ENCODE data around the gene PPIB. TPM values are rescaled to one million over a fixed set of nuclear protein-coding genes. Genes with fewer than 3 reads are reported as not detected.

PPIB gene
- total RNA-seq, 2 experiments from 2014 or later, result 392 to 410 TPM

DNA sequence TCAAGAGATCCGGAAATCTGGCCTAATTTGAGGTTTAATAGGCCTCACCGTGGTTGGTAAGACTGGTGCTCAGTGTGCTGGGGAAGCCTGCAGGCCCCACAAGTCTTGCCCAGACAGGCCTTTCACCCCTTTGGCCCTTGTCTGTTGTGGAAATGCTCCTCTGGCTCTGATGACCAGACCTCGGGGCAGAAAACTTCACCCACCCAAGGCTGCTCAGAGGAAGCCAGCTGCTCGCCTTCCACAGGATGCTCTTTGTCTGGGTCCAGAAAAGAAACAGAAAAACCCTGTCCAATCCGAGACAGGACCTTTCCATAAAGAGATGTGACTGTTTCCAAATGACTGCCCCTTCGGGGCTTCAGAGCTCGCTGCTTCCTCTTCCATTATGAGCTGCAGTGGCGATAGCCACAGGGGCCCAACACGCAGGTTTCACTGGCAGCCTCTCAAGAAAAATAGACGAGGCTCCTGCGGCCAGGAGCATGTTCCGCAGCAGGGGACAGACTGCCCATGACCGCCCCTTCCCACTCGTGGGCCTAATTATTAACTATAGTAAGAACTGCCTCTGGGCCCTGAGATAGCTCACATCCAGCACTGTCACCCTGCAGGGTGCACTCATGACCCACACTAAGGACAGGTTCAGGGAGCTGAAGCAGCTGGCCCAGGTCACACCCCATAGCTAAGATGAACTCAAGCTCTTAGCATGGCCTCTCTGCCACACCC lies 18.1 kb downstream of the PPIB start:
- H3K9me3 Mint-ChIP-seq, result no peaks in the 10 kb centered on the region
- no peak overlapping the region for H3K27ac Mint-ChIP-seq
- H3K4me1 Mint-ChIP-seq, result peaks cover 7% of the 10 kb centered on the region
- H3K27me3 Mint-ChIP-seq, result no peaks in the 10 kb centered on the region
- DNase-seq, result no peak
- H3K36me3 Mint-ChIP-seq (ENCODE audit: low read depth), result peaks cover 28% of the 10 kb centered on the region
- ChIA-PET POLR2A (interaction anchor here (1.2 kb wide), 1 partner anchor 8 kb away, joined by 4 read pairs; no protein-coding TSS in a partner anchor), CTCF (interaction anchor here (1.2 to 1.8 kb wide), 2 partner anchors 9 to 49 kb away, joined by 4 to 9 read pairs; partner anchors contain the start of gene SNX1)
- no peak overlapping the region for H3K4me3 Mint-ChIP-seq

DNA sequence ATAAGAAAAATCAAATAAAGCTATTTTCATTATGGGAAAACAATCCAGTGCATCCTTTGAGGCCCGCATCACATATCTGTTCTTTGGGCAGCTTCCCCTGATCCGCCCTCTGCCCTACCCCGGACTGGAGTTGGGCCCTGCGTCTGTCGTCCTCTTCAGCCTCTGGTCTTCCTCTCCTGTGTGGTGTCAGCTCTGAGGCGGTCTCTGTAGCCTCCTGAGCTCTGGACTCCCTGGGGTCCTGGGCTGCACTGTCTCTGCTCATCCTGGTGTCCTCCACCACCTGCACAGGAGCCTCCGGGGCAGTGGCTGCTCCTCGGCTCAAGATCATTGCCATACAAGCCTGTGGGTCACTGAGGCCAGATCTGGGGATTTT lies 18.6 kb downstream of the PPIB start:
- Mint-ChIP-seq H3K27me3 (no peaks in the 10 kb centered on the region), H3K27ac (no peak overlapping the region), H3K4me1 (peaks cover 2% of the 10 kb centered on the region), H3K4me3 (no peak overlapping the region), H3K36me3 (ENCODE audit: low read depth) (peaks cover 26% of the 10 kb centered on the region), H3K9me3 (no peaks in the 10 kb centered on the region)
- CTCF ChIA-PET, result interaction anchor here (1.0 to 1.8 kb wide), 4 partner anchors 9 to 48 kb away, joined by 3 to 9 read pairs (median 4); partner anchors contain the start of gene SNX1
- DNase-seq, result no peak
- POLR2A ChIA-PET, result no interaction called here

DNA sequence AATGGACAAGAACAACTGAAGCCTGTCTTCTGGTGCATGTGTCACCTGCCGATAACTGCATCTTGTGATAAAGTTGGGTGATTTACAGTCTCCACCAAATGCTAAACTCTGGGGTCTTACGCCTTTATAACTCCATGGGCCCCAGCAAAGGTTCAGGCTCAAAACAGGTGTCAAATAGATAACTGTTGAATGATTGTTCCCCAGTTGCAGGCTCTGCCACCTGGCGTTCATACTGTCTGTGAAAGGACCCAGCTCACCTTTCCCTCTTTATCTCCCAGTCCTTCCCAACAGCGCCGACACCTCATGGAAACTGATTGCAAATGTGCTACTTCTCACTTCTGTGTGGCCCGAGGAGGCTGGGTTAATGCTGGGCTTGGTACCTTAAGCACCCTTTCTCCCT lies 19.5 kb downstream of the PPIB start:
- Mint-ChIP-seq H3K4me1 (no peaks in the 10 kb centered on the region), H3K36me3 (ENCODE audit: low read depth) (peaks cover 31% of the 10 kb centered on the region), H3K4me3 (no peak overlapping the region), H3K27ac (no peak overlapping the region), H3K27me3 (no peaks in the 10 kb centered on the region), H3K9me3 (no peaks in the 10 kb centered on the region)
- no peak for DNase-seq
- CTCF ChIA-PET, result interaction anchor here (1.0 to 1.3 kb wide), 2 partner anchors 9 to 10 kb away, joined by 3 read pairs; no protein-coding TSS in a partner anchor
- POLR2A ChIA-PET, result no interaction called here

DNA sequence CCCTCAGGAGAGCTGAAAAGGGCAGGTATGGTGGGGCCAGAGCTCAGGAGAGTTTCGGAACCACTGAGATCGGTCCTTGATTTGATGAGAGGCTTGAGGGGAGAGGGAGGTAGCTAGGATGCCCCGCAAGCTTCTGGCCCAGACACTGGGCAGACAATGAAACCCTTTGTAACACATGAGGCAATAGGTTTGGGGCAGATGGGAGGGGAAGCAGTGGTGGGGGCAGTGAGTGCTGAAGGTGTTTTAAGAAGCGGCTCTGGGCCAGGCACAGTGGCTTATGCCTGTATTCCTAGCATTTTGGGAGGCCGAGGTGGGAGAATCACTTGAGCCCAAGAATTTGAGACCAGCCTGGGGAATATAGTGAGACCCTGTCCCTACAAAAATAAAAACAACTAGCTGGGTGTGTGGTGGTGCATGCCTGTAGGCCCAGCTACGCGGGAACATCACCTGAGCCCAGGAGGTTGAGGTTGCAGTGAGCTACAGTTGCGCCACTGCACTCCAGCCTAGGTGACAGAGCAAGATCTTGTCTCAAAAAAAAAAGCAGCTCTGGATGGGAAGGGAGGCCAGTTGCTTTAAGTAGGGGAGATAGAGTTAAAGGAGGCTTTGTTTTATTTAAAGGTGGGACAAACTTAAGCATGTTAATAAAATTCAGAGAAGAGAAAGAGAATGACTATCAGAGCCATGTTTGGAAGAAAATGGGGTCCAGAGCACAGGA lies 20.9 kb downstream of the PPIB start:
- POLR2A ChIA-PET, result interaction anchor here (0.7 to 1.5 kb wide), 2 partner anchors 9 to 48 kb away, joined by 3 to 4 read pairs; no protein-coding TSS in a partner anchor
- Mint-ChIP-seq H3K4me1 (no peaks in the 10 kb centered on the region), H3K27me3 (no peaks in the 10 kb centered on the region), H3K27ac (no peak overlapping the region), H3K36me3 (ENCODE audit: low read depth) (peaks cover 42% of the 10 kb centered on the region), H3K9me3 (no peaks in the 10 kb centered on the region), H3K4me3 (no peak overlapping the region)
- DNase-seq, result no peak
- CTCF ChIA-PET, result no interaction called here

DNA sequence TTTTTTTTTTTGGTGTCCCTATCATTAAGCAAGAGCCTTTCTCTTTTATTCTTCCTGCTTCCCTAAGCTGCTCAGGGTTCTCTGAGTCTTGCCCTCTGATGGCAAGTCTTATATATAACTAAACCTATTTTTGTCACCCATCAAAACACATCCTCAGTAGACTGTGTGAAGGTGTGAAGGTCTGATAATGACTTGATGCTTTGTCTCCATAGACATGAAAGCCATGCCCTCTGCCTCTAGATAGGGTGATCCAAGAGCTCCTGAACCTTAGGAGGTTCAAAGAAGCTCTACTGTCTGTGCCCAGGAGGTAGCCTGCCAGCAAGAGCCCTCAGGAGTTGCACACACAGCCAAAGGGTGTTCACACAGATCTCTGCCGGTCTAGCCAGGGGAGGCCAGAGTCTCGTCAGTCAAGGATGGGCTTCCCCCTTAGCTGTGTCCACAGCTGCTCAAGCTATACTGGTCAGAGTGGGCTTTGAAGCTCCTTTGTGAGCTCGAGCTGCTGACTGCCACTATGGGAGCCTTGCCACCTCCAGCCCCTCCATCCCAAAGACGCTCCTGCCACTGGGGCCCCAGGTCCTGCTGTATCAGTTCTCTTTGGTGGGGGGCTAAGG lies 24.4 kb downstream of the PPIB start:
- no peak for DNase-seq
- H3K4me1 Mint-ChIP-seq, result no peaks in the 10 kb centered on the region
- ChIA-PET POLR2A (no interaction called here), CTCF (interaction anchor here (1.0 kb wide), 1 partner anchor 15 kb away, joined by 3 read pairs; no protein-coding TSS in a partner anchor)
- H3K4me3 Mint-ChIP-seq, result no peak overlapping the region
- peaks cover 66% of the 10 kb centered on the region for H3K36me3 Mint-ChIP-seq (ENCODE audit: low read depth)
- no peak overlapping the region for H3K27ac Mint-ChIP-seq
- H3K27me3 Mint-ChIP-seq, result no peaks in the 10 kb centered on the region
- H3K9me3 Mint-ChIP-seq, result no peaks in the 10 kb centered on the region

DNA sequence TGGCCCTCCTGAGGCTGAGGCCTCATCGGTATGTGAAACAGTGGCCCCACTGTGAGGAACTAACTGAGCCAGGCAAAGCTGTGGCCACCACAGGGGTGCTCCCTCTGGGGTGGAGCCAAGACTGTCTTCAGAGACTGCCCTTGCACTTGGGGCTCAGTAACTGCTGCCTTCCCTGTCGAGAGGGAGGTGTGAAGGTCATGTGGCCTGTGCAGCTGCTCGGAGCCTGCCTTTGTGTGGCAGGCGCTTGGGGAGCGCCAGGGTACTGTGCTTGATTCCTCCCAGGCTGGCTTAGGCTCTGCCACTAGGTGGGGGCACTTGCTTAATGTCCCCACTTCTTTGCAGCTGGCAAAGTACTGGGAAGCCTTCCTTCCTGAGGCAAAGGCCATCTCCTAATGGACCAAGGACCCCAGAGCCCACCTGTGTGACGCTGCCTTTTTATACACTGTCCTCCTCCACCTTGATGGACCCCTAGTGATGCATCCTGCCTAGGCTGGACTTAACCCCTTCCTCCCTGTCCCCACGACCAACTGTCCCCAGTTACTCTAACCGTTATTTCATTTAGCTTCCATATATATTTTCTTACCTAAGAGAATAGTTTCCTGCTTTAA lies 25.5 kb downstream of the PPIB start:
- POLR2A ChIA-PET, result no interaction called here
- no peak overlapping the region for H3K4me3 Mint-ChIP-seq
- CTCF ChIA-PET, result interaction anchor here (0.6 to 1.4 kb wide), 2 partner anchors 12 to 35 kb away, joined by 3 to 4 read pairs; no protein-coding TSS in a partner anchor
- H3K36me3 Mint-ChIP-seq (ENCODE audit: low read depth), result peaks cover 73% of the 10 kb centered on the region
- no peaks in the 10 kb centered on the region for H3K27me3 Mint-ChIP-seq
- no peak overlapping the region for H3K27ac Mint-ChIP-seq
- no peaks in the 10 kb centered on the region for H3K4me1 Mint-ChIP-seq
- no peaks in the 10 kb centered on the region for H3K9me3 Mint-ChIP-seq
- no peak for DNase-seq

DNA sequence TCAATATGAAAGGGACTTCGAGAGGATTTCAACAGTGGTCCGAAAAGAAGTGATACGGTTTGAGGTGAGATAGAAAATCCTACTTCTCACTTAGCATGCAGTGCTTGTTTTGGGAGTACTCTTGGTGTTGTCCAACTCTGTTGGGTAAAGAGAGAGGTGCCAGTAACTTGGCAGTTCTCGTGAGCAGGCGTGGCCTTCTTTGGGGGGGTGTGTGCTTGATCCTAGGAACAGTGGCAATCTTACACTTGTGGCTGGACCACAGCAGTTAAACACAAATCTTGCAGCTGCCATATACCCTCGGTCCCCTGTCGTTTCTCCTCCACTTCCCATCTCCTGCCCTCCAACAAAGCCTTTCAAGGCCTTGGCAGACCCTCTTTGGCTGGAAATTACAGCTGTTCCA lies 26.5 kb downstream of the PPIB start:
- Mint-ChIP-seq H3K27ac (no peak overlapping the region), H3K36me3 (ENCODE audit: low read depth) (peaks cover 74% of the 10 kb centered on the region), H3K4me1 (no peaks in the 10 kb centered on the region), H3K27me3 (no peaks in the 10 kb centered on the region), H3K4me3 (no peak overlapping the region), H3K9me3 (no peaks in the 10 kb centered on the region)
- no peak for DNase-seq
- CTCF ChIA-PET, result interaction anchor here (1.4 kb wide), 1 partner anchor 13 kb away, joined by 4 read pairs; no protein-coding TSS in a partner anchor
- POLR2A ChIA-PET, result no interaction called here

DNA sequence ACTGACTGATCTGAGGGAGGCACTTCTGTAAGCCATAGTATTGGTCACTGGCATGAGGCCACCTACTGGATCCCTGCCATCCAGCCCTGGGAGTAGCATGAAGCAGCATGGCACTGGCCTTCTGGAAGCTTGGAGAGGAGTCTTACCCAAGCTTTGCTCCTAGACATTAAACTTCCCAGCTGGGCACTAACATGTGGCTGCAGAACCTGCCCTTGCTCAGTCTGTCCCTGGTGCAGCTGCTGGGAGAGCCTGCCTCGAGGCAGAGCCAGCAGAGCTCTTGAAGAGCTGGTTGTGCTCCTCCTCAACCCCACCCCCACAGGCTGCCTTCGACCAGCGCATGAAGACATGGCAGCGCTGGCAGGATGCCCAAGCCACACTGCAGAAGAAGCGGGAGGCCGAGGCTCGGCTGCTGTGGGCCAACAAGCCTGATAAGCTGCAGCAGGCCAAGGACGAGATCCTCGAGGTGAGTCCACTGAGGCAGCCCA lies 28.4 kb downstream of the PPIB start:
- ChIA-PET CTCF (interaction anchor here (0.9 kb wide), 1 partner anchor 9 kb away, joined by 3 read pairs; no protein-coding TSS in a partner anchor), POLR2A (interaction anchor here (0.8 kb wide), 1 partner anchor 21 kb away, joined by 3 read pairs; no protein-coding TSS in a partner anchor)
- Mint-ChIP-seq H3K4me3 (no peak overlapping the region), H3K36me3 (ENCODE audit: low read depth) (peaks cover 77% of the 10 kb centered on the region), H3K27me3 (no peaks in the 10 kb centered on the region), H3K27ac (no peak overlapping the region), H3K4me1 (no peaks in the 10 kb centered on the region), H3K9me3 (no peaks in the 10 kb centered on the region)
- DNase-seq, result no peak

DNA sequence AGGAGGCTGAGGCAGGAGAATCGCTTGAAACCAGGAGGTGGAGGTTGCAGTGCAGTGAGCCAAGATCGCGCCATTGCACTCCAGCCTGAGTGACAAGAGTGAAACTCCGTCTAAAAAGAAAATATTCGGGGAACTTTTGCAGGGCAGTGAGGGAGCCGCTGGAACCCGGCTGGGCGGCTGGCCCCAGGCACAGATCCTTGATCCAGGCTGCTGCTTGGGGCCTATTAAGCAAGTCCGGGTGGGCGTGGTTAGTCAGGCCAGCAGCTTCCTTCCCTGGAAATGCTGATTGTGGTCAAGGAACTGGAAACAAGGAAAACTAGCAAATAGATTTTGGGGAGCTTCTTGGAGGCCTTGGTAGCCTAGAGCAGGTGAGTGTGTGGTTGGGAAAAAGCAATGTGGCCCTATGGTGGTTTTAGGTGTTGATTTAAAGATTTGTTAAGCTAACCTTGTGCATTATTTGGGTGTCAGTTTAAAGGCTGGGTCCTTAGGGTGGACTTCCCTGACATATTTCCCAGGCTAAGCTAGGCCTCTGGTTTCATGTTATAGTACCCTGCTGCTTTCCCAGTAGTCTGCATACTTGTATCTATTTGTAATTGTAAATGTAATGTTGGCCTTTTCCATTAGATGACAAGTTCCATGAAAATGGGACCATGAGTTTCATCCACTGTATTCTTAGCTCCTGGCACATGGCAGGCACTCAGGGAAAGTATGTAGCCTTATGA lies 29.0 kb downstream of the PPIB start:
- no peaks in the 10 kb centered on the region for H3K9me3 Mint-ChIP-seq
- ChIA-PET CTCF (interaction anchor here (0.9 kb wide), 1 partner anchor 10 kb away, joined by 3 read pairs; no protein-coding TSS in a partner anchor), POLR2A (interaction anchor here (0.8 kb wide), 1 partner anchor 22 kb away, joined by 3 read pairs; no protein-coding TSS in a partner anchor)
- no peak overlapping the region for H3K4me3 Mint-ChIP-seq
- H3K27ac Mint-ChIP-seq, result no peak overlapping the region
- no peaks in the 10 kb centered on the region for H3K27me3 Mint-ChIP-seq
- peaks cover 76% of the 10 kb centered on the region for H3K36me3 Mint-ChIP-seq (ENCODE audit: low read depth)
- DNase-seq, result no peak
- H3K4me1 Mint-ChIP-seq, result no peaks in the 10 kb centered on the region

DNA sequence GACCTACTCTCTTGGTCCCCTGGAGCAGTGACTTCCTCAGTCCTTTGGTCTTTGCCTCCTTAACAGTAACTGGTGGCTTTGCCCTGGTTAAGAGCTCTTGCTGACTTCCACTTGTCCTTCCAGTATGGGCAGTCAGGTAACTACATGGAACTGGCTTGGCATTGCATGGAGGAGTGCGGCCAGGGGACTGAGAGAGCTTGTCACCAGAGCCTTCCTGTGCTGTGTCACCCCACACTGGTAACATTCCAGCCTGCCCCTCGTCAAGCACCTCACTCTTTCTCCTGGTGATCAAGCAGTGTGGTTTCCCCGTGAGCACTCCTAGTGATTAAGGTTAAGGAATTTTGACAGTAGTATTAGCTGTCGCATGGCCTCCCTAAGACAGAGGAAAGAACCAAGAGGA lies 30.6 kb downstream of the PPIB start:
- ChIA-PET CTCF (no interaction called here), POLR2A (interaction anchor here (0.9 to 1.5 kb wide), 2 partner anchors 10 to 31 kb away, joined by 3 to 4 read pairs; partner anchors contain the start of gene PPIB)
- H3K27ac Mint-ChIP-seq, result no peak overlapping the region
- H3K27me3 Mint-ChIP-seq, result no peaks in the 10 kb centered on the region
- peaks cover 5% of the 10 kb centered on the region for H3K4me1 Mint-ChIP-seq
- H3K9me3 Mint-ChIP-seq, result no peaks in the 10 kb centered on the region
- peaks cover 78% of the 10 kb centered on the region for H3K36me3 Mint-ChIP-seq (ENCODE audit: low read depth)
- no peak for DNase-seq
- H3K4me3 Mint-ChIP-seq, result no peak overlapping the region

DNA sequence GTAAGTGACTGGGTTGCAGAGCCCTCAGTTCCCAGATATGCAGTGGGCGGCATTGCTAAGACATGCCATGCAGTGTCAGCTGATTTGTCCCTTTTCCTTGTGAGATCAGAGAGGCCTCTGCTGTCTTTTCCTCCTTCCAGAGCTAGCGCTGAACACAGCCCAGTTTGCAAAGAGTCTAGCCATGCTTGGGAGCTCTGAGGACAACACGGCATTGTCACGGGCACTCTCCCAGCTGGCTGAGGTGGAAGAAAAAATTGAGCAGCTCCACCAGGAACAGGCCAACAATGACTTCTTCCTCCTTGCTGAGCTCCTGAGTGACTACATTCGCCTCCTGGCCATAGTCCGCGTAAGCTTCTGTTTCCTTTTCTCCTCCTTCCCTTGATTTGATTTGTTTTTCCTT lies 31.3 kb downstream of the PPIB start:
- POLR2A ChIA-PET, result interaction anchor here (1.0 to 1.5 kb wide), 3 partner anchors 22 to 36 kb away, joined by 3 to 4 read pairs (median 3); partner anchors contain the start of genes PPIB and SNX1
- Mint-ChIP-seq H3K9me3 (no peaks in the 10 kb centered on the region), H3K4me1 (peaks cover 5% of the 10 kb centered on the region), H3K27me3 (no peaks in the 10 kb centered on the region), H3K36me3 (ENCODE audit: low read depth) (peaks cover 77% of the 10 kb centered on the region), H3K4me3 (no peak overlapping the region), H3K27ac (peak overlapping the region; percentile 14)
- no peak for DNase-seq
- CTCF ChIA-PET, result interaction anchor here (0.6 kb wide), 1 partner anchor 989 kb away, joined by 3 read pairs; no protein-coding TSS in a partner anchor

DNA sequence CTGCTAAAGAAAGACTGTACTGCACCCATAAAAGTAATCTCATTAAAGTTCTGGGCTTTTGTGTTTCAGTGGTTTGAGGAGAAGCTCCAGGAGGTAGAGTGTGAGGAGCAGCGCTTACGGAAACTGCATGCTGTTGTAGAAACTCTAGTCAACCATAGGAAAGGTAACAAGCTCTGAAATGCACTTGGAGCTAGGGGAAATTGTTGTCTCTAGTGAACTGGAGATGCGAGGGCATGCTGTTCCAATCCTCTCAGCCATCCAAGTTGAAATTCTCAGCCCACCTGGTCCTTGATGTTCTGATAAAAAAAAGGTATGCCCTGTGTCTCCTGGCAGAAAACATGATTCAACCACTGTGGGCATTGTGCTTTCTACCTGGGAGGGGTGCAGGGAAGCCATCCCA lies 32.7 kb downstream of the PPIB start:
- no peak overlapping the region for H3K4me3 Mint-ChIP-seq
- POLR2A ChIA-PET, result no interaction called here
- CTCF ChIA-PET, result interaction anchor here (1.5 kb wide), 1 partner anchor 23 kb away, joined by 4 read pairs; no protein-coding TSS in a partner anchor
- no peak overlapping the region for H3K27ac Mint-ChIP-seq
- peaks cover 75% of the 10 kb centered on the region for H3K36me3 Mint-ChIP-seq (ENCODE audit: low read depth)
- no peaks in the 10 kb centered on the region for H3K27me3 Mint-ChIP-seq
- H3K9me3 Mint-ChIP-seq, result no peaks in the 10 kb centered on the region
- DNase-seq, result no peak
- peaks cover 5% of the 10 kb centered on the region for H3K4me1 Mint-ChIP-seq
